HG02840 (cell line): ENCODE results near the gene THAP10.
"Not testable (repeated sequence)": the region's sequence is repeated elsewhere in the genome, so short reads cannot be mapped to it uniquely, and the experiment has no call there.

Source experiments
- ATAC-seq: cut with Tn5 transposase; IDR thresholded peaks from one replicate; pipeline ENCODE4 v1.9.1; 2021; ENCODE audit warnings: mild to moderate bottlenecking, moderate library complexity, moderate number of reproducible peaks; ENCODE audit not compliant: unreplicated experiment, low FRiP score

The THAP10 gene

DNA sequence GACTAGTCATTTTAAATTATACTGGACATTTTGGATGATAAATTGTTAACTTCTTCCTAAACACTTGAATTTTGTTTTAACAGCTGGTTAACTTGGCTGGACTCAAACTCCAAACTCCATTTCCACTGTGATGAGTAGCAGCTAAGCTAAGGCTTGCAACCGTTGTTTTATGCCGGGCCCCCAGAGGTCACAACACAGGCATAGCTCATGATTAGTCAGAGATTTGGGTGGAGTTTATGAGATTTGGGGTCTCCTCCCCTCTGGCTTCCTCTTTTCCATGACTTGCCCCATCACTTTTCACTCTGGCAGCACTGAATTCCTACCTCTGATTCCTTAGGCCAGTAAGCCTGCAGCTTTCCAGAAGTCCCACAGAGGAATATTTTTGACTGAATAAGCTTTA, 12.8 kb downstream of the THAP10 start:
- no peak for ATAC-seq

DNA sequence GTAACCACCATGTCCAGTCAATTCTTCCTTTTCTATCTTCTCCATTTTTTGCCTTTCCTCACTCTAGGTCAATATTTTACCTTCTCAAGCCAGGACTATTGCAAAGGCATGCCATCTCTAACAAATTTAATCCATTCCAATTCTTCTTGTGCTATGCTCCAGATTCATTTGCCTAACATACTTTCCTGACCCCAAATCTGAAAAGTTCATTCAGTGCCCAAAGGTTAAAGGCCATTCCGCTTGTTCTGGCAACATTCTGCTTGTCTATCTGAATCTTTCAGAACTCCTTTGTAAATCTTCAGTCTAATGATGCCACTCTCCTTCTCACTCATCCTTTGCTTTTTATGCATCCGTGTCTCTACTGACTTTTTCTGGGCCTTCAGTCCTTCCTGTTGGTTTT, 15.6 kb downstream of the THAP10 start:
- ATAC-seq, result no peak

DNA sequence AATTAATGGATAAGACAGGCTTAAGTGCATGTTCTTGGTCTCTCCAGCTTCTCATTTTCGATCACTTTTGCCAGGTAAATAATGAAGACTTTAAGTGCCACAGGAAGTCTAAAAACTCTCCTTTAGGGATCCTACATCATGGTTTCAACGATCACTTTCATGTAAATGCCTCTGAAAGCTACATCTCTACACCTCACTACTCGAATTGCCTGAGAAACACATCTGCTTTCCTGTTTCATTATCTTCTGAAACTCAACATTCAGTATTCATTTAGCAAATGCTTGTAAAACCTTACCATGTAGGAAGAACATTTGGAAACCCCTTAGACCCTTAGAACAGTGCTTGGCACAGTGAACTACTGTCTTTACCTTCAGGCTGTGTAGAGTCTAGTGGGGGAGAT, 16.2 kb downstream of the THAP10 start:
- no peak for ATAC-seq

DNA sequence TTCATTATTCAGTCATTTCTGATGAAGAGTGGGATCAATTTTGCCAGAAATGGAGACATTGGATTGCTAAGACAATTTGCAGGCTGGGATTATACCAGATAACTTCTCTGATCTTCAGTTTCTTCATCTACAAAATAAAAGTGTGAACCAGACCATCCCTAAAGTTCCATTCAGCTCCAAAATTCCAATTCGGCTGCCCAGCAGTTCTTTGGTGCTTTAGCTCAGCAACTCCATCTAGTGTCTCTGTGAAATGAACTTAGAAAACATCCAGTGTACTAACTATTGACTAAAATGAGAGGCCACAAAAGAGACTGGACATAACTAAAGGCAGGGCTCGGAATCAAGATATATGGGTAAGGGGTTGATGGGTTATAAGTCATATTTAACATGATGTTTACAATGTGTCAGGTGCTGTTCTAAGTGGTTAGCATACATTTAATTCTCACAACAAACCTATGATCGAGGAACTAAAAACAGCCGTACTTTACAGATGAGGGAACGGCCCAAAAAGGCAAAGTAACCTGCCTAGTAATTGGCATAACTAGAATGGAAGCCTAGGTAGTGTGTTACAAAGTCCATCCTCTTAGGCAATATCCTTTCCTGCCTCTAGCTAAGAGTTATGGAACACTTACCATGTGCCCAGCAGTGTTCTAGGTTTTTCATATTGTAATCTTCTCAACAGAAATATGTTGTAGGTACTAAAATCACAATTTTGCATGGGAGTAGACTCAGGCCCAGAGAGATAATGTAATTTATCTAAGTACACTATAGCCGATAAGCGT, 17.0 kb downstream of the THAP10 start:
- ATAC-seq, result no peak

DNA sequence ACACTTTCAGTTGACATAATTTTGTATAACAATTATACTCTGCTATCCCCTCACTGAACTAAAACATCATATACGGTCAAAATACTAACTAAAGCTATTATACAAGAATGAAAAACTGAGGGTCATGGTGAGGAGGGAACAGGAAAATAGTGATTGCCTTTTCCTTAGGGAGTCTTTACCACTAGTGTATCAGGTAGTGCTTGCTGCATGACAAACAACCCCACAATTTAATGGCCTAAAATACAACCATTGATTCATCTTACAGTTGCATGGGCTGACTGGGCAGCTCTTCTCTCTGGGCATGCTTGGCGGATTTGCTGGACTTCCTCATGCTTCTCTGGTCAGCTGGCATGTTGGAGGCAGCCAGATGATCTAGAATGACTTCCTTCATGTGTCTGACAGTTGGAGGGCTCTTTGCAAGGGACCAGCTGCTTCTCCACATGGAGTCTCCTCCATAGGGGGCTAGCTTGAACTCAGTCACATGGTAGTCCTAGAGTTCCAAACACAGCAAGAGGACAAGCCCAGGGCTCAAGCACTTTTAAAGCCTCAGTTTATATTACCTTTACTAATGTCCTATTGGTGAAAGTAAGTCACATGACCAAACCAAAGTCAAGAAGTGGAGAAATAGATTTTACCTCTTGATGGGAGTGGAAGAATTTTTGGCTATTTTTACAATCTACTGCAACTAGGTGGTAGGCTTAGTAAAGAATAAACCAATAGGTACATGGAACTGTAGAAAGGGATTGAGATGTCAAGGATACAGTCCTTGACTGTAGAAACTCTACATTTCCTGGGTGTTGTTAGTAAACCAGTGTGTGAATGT, 18.8 kb downstream of the THAP10 start:
- ATAC-seq, result no peak

DNA sequence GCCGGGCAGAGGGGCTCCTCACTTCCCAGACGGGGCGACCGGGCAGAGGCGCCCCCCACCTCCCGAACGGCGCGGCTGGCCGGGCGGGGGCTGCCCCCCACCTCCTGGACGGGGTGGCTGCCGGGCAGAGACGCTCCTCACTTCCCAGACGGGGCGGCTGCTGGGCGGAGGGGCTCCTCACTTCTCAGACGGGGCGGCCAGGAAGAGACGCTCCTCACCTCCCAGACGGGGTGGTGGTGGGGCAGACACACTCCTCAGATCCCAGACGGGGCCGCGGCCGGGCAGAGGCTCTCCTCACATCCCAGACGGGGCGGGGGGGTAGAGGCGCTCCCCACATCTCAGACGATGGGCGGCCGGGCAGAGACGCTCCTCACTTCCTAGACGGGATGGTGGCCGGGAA, 20.7 kb downstream of the THAP10 start:
- not testable (repeated sequence) for ATAC-seq

DNA sequence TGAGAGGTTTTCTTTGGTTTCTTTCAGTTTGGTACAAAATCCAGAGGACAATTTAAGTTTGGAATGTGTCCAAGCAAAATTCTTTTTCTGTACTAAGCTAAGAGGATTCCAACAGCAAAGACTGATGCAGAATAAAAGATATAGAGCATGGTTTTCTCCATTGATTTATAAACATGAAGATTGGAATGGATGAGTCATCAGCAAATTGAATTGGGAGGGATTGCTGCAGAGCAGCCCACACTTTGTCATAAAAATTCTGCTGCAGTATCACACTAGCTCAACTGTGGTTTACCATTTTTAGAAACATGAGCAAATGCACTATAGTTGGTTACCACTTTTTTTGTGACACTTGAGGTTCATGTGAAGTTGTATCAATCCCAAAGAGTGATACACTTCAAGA, 22.2 kb downstream of the THAP10 start:
- ATAC-seq, result no peak

DNA sequence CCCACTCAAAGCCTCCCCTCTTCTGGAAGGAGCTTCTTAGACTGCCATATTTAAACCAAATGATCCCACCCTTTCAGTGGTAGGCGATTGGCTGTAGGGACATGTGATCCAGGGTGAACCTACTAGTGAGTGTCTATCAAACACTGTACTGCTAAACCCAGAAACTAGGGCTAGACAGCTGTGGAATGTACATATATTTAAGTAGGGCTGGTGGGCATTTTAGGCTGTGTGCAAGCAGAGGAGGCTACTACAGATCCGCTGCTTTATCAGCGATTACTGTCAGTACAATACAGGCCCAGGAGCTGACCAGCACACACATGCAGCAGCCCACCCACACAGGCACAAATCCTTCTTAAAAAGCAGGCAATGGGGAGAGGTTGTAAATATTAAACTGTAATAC, 22.9 kb downstream of the THAP10 start:
- ATAC-seq, result no peak

DNA sequence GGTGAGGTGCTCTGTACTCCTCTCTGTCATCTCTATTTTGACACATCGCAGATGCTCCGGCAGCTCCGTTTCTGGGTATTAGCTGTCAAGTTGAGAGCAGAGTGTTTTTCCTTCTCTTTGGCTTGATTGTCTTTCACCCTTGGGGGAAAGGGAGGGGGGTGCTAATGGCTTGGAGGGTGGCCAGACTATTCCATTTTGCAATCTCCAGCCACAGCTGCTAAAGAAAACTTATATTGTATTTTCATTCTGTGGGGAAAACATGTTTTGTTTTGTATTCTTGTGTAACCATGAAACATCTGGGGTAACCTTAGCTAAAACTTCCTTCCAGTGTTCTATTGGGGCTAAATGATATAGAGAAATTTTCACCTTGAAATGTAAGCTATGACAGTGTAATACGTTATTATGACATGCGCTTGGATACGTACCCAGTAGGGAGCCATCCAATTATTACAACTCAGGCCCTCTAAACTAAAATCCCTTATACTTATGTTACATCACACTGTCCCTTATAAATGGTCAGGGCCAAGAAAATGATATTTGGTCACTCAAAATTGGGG, 24.2 kb downstream of the THAP10 start:
- no peak for ATAC-seq

DNA sequence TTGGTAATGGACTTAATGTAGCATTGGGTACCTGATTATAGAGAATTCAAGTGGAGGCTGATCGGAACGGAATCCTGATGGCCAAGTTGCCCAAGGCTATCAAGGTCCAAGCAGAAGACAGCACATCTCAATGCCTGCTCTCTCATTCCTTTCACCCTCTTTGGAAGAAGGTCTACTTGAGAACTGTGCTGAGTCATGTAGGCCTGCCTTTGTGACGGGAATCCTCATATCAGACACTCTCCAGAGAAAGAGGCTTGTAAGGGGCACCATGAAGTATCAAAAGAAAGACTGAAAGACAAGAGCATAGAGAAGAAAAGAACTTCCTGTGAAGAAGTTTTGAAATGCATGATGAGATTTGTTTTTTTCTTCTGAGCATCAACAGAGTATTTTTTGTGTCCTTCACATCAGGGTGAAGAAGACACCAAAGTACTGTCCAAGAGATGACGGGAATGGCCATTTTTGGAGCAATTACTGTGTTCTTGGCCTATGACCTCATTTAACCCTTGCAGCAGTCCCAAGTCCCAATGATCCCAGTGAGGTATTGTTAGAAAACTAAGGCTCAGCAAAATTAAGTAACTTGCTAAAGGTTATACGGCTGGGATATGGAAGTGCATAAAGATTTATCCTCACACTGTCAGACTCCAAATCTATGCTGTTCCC, 25.1 kb downstream of the THAP10 start:
- ATAC-seq, result no peak

DNA sequence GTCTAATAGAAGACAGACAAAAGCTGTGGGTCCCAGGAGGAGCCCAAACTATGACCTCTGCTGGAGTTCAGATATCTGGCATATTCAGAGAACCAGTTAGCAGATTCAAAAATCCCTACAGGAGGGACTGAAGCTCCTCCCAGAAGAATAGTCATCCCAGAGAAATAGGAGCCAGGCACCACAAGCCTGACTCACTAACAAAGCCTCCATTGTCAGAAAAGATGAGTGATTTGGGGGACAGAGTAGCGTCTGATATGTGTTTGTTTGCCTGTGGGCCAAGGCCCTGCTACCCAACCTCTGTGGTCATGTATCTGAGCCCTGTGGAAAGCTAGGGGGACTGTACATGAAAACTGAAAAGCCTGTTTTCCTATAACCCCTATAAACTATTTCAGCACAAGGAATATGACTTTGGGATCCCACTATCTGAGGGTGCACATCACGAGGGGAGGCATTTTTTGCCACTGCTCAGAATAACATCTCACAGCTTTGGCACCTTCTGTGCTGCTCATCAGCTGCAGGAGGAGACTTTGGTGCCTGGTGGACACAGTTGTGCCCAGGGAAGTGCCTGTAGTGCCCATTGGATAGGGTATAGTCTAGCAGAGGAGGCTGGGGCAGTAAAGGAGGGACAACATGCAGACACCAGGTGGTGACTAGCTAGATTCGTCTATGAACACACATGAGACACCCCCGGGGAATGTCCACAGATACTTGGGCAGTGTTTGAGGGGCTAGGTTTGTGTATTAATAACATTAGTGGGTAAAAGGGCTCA, 28.6 kb downstream of the THAP10 start:
- no peak for ATAC-seq

DNA sequence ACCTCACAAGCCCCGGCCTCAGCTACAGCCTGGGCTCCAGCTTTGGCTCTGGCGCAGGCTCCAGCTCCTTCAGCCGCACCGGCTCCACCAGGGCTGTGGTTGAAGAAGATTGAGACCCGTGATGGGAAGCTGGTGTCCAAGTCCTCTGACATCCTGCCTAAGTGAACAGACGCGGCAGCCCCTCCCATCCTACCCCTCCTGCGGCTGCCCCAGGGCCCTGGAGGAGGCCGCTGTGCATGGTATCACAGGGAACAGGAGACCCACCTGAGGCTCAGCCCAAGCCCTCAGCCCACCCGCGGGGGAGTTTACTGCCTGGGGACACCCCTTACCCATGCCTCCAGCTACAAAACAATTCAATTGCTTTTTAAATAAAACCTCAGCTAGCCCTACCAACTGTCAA, 32.2 kb downstream of the THAP10 start:
- no peak for ATAC-seq

DNA sequence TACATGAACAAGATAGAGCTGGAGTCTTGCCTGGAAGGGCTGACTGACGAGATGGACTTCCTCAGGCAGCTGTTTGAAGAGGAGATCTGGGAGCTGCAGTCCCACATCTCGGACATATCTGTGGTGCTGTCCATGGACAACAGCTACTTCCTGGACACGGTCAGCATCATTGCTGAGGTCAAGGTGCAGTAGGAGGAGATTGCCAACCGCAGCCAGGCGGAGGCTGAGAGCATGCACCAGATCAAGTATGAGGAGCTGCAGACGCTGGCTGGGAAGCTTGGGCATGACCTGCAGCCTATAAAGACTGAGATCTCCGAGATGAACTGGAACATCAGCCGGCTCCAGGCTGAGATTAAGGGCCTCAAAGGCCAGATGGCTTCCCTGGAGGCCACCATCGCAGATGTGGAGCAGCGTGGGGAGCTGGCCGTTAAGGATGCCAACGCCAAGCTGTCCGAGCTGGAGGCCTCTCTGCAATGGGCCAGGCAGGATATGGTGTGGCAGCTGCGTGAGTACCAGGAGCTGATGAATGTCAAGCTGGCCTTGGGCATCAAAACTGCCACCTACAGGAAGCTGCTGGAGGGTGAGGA, 32.8 kb downstream of the THAP10 start:
- no peak for ATAC-seq

DNA sequence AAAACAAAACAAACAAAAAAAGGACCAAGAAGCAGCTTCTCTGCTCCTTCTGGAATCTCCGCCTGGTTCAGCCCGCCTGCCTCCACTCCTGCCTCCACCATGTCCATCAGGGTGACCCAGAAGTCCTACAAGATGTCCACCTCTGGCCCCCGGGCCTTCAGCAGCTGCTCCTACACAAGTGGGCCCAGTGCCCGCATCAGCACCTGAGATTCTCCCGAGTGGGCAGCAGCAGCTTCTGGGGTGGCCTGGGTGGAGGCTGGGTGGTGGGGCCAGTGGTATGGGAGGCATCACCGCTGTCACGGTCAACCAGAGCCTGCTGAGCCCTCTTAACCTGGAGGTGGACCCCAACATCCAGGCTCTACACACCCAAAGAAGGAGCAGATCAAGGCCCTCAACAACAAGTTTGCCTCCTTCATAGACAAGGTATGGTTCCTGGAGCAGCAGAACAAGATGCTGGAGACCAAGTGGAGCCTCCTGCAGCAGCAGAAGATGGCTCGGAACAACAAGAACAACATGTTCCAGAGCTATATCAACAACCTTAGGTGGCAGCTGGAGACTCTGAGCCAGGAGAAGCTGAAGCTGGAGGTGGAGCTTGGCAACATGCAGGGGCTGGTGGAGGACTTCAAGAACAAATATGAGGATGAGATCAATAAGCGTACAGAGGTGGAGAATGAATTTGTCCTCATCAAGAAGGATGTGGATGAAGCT, 33.5 kb downstream of the THAP10 start:
- not testable (repeated sequence) for ATAC-seq

DNA sequence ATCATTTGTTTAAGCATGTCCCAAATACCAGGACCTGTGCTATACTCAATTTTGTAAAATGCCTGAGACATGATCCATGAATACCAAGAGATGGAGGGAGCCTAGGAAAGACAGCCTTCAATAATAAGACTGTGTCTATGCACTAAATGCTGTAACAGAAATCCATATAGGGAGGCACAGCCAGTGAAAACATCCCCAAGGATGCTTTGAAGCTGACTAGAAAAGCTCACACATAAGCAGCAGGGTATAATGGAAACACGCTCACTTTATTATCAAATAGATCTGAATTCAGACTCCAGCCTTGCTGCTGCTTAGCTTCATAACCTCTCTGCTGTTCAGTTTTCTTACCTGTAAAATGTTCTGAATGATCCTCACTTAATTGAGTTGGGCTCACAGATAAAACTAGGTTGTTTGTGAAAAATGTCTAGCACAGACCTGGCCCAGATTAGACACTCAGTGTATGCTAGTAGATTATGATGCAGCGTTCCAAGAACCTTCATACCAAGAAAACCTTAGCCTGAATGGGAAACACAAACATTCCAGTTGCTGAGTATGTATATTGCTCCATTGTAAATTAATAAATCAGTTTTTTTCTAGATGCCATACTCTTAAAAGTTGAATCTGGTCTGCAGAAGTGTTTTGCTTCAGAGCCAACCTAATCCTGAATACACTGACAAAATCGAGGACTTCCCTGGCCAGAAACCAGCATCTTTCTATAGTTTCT, 34.5 kb downstream of the THAP10 start:
- no peak for ATAC-seq

DNA sequence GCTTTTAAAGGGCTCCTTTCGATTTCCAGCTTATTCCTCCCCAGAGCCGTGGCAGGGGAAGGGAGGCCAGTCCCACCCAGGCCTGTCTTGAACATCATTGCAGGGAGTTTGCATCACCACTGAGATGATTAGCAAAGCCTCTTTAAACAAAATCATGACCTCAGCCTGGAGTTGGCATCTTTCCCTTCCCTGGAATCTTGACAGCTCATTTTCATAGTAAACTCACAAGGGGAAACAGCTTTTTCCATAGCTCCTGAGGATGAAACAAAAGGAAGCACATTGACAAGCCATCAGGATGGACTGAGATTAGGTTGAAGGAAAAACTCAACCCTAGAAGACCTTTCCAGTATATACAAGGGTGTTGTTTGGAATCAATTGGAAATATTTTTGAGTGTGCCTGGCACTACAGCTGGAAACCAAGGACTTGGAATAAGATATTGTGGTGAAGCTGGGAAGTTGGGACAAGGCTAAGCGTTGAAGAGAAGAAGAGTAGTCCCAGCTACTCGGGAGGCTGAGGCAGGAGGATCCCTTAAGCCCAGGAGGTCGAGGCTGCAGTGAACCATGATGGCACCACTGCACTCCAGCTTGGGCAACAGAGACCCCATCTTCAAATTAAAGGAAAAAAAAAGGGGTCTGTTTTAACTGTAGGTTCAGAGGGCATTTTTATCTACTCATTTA, 35.2 kb downstream of the THAP10 start:
- ATAC-seq, result no peak

DNA sequence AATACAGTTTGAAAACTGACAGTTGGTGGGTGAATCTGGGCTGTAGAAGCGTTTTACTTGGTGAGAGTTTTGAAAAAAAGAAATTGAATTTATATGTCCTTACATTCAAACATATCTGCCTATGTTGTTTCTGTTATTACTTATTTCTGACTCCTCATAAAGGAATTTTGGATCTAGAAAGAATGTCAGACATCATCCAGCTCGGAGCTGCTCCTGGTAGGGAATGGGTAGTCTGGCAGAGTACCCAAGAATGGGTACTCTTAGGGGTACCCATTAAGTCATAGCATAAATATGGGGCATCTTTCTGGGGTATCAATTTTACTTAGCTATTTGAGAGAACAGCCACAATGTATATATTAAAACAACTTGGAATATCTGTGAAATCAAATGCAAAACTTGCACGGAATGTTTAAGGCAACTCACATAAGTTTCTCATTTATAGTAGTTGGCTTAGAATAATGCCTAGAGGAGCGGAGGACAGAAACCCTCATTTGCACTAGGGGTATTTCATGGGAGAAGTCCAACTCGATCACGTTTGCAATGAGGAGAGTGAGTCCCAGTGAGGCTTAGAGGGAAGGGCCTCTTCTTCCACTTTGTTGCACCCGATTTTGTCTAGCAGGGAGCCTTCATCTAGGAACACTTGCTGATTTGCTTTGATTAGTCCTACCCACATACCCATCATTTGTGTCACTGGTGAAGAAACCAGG, 35.9 kb downstream of the THAP10 start:
- ATAC-seq, result no peak

DNA sequence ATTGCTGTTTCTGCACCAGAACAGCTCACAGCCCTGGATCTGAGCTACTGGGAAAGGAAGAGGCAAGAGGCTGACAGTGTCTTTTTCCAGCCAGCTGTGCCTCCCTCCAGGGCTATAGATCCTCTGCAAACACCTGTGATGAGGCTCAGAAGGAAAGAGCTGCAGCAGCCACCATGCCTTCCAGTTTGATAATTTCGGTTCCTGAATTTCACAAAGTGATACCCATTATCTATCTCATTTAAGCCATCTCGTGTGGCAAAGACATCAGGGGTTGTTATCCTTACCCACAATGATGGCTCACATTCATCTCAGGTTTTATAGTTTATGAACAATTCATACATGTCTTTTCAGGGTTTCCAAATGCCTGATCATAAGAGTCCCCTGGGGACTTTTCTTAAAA, 36.5 kb downstream of the THAP10 start:
- ATAC-seq, result no peak
